Loucy (cell line): ENCODE measurements around the gene PKHD1.

Experiments used
- H2AFZ ChIP-seq: fragments of 200-600 bp; sonication (generic); 2 replicates; pipeline ENCODE4 v1.6.0; 2016; ENCODE audit warnings: antibody characterized with exemption, mild to moderate bottlenecking, low read length, moderate library complexity
- H3F3A ChIP-seq: fragments of 200-600 bp; 2 replicates; pipeline ENCODE4 v1.6.0; 2016; ENCODE audit warnings: antibody characterized with exemption, low read depth, mild to moderate bottlenecking
- H3K27me3 ChIP-seq: fragments of 200-600 bp; sonication (generic); 2 replicates; pipeline ENCODE4 v1.6.1; 2014; ENCODE audit warnings: low read length, mild to moderate bottlenecking; ENCODE audit not compliant: insufficient read depth, poor library complexity, severe bottlenecking
- H3K36me3 ChIP-seq: fragments of 200-600 bp; sonication (generic); 2 replicates; pipeline ENCODE4 v1.6.1; 2016; ENCODE audit warnings: low read length; ENCODE audit not compliant: insufficient read depth
- H3K4me1 ChIP-seq: fragments of 200-600 bp; sonication (generic); 2 replicates; pipeline ENCODE4 v1.5.1; 2014; ENCODE audit warnings: low read length, mild to moderate bottlenecking; ENCODE audit not compliant: insufficient read depth, poor library complexity, severe bottlenecking
- H3K4me2 ChIP-seq: fragments of 200-600 bp; sonication (generic); 2 replicates; pipeline ENCODE4 v1.6.0; 2014; ENCODE audit warnings: antibody characterized with exemption, low read length, low read depth, mild to moderate bottlenecking; ENCODE audit not compliant: poor library complexity, severe bottlenecking
- H3K4me3 ChIP-seq: fragments of 200-600 bp; sonication (generic); 2 replicates; pipeline ENCODE4 v1.5.1; 2014; ENCODE audit warnings: low read length, mild to moderate bottlenecking, mixed read lengths; ENCODE audit not compliant: poor library complexity, severe bottlenecking
- H3K79me2 ChIP-seq: fragments of 200-600 bp; sonication (generic); 2 replicates; pipeline ENCODE4 v1.6.1; 2014; ENCODE audit warnings: low read length; ENCODE audit not compliant: insufficient read depth
- H3K9ac ChIP-seq: fragments of 200-600 bp; sonication (generic); 2 replicates; pipeline ENCODE4 v1.6.0; 2014; ENCODE audit warnings: mild to moderate bottlenecking, low read depth, low read length, moderate library complexity; ENCODE audit not compliant: poor library complexity, severe bottlenecking
- H3K9me2 ChIP-seq: fragments of 200-600 bp; sonication (generic); replicated peaks from 2 replicates; pipeline ENCODE4 v1.6.1; 2016; ENCODE audit warnings: low read depth, low read length, mixed read lengths
- H3K9me3 ChIP-seq: fragments of 200-600 bp; sonication (generic); 2 replicates; pipeline ENCODE4 v1.6.1; 2014; ENCODE audit warnings: mild to moderate bottlenecking, antibody characterized with exemption, low read length, low read depth; ENCODE audit not compliant: insufficient read depth
- H4K20me1 ChIP-seq: fragments of 200-600 bp; sonication (generic); 2 replicates; pipeline ENCODE4 v1.6.0; 2014; ENCODE audit warnings: antibody characterized with exemption, low read length, mild to moderate bottlenecking; ENCODE audit not compliant: insufficient read depth, poor library complexity, severe bottlenecking
- EZH2phosphoT487 ChIP-seq: fragments of 200-600 bp; IDR thresholded peaks from 2 replicates; pipeline ENCODE4 v1.6.1; 2018; ENCODE audit warnings: antibody characterized with exemption, mild to moderate bottlenecking, moderate library complexity, borderline replicate concordance
- TF ChIP-seq, protein P1 (sequence below): fragments of 200-600 bp; sonication (generic); conservative IDR thresholded peaks from 2 replicates; pipeline ENCODE4 v1.5.1; 2014; ENCODE audit warnings: mild to moderate bottlenecking, antibody characterized with exemption, low read length

The PKHD1 gene

DNA sequence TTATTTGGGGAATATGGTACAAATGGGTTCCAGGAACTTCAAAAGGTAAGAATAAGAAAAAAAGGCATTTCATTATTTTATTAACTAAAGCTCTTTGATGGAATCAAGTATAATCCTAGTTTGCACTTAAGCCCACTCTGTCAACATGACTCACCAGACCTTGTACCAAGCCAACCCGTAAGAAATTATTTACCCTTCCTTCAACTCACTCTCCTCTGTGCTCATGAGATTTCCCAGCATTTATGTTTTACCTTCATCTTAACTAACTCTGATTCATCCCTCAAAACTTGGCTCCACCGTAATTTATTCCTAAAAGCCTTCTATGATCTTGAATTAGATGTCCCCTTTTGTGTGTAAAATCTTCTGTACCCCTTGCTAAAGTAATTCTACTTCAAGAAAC, 308.7 kb downstream of the PKHD1 start:
- H3K4me2 ChIP-seq: no peak overlapping the region
- no peak overlapping the region for H2AFZ ChIP-seq
- H3K79me2 ChIP-seq: no peaks in the 10 kb centered on the region
- no peaks in the 10 kb centered on the region for H3K36me3 ChIP-seq
- H3K27me3 ChIP-seq: no peaks in the 10 kb centered on the region
- no peaks in the 10 kb centered on the region for H3K9me2 ChIP-seq
- no peaks in the 10 kb centered on the region for H3K4me1 ChIP-seq
- no peak overlapping the region for H3K9ac ChIP-seq
- no peaks in the 10 kb centered on the region for H3F3A ChIP-seq
- no peaks in the 10 kb centered on the region for H4K20me1 ChIP-seq
- TF ChIP-seq EZH2phosphoT487: no peak
- TF ChIP-seq, protein P1, sequence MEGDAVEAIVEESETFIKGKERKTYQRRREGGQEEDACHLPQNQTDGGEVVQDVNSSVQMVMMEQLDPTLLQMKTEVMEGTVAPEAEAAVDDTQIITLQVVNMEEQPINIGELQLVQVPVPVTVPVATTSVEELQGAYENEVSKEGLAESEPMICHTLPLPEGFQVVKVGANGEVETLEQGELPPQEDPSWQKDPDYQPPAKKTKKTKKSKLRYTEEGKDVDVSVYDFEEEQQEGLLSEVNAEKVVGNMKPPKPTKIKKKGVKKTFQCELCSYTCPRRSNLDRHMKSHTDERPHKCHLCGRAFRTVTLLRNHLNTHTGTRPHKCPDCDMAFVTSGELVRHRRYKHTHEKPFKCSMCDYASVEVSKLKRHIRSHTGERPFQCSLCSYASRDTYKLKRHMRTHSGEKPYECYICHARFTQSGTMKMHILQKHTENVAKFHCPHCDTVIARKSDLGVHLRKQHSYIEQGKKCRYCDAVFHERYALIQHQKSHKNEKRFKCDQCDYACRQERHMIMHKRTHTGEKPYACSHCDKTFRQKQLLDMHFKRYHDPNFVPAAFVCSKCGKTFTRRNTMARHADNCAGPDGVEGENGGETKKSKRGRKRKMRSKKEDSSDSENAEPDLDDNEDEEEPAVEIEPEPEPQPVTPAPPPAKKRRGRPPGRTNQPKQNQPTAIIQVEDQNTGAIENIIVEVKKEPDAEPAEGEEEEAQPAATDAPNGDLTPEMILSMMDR: no peak
- no peaks in the 10 kb centered on the region for H3K9me3 ChIP-seq
- no peak overlapping the region for H3K4me3 ChIP-seq

DNA sequence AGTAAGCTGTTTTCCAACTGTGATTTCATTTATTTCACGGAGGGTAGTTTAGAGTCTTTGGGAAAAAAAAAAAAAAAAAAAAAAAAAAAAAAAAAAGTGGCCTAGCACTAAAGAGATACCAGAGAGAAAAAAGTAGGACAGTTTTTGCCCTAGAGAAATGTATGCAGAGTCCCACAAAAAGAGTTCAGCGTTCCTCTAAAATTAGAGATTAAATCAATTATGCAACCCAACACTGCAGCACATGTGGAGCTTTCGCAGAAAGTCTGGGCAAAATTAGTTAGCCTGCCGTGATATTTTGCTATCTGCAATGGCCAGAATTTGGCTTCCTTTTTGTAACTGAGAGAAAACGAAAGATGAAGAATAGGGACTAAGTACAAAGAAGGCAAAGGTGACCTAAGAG, 309.8 kb downstream of the PKHD1 start:
- no peak overlapping the region for H3K9ac ChIP-seq
- H3K4me2 ChIP-seq: no peak overlapping the region
- H3K36me3 ChIP-seq: no peaks in the 10 kb centered on the region
- H3K79me2 ChIP-seq: no peaks in the 10 kb centered on the region
- TF ChIP-seq, protein P1: no peak
- no peak for TF ChIP-seq EZH2phosphoT487
- H4K20me1 ChIP-seq: no peaks in the 10 kb centered on the region
- H3F3A ChIP-seq: no peaks in the 10 kb centered on the region
- no peaks in the 10 kb centered on the region for H3K9me2 ChIP-seq
- H3K9me3 ChIP-seq: no peaks in the 10 kb centered on the region
- no peak overlapping the region for H2AFZ ChIP-seq
- H3K27me3 ChIP-seq: no peaks in the 10 kb centered on the region
- H3K4me3 ChIP-seq: no peak overlapping the region
- no peaks in the 10 kb centered on the region for H3K4me1 ChIP-seq

DNA sequence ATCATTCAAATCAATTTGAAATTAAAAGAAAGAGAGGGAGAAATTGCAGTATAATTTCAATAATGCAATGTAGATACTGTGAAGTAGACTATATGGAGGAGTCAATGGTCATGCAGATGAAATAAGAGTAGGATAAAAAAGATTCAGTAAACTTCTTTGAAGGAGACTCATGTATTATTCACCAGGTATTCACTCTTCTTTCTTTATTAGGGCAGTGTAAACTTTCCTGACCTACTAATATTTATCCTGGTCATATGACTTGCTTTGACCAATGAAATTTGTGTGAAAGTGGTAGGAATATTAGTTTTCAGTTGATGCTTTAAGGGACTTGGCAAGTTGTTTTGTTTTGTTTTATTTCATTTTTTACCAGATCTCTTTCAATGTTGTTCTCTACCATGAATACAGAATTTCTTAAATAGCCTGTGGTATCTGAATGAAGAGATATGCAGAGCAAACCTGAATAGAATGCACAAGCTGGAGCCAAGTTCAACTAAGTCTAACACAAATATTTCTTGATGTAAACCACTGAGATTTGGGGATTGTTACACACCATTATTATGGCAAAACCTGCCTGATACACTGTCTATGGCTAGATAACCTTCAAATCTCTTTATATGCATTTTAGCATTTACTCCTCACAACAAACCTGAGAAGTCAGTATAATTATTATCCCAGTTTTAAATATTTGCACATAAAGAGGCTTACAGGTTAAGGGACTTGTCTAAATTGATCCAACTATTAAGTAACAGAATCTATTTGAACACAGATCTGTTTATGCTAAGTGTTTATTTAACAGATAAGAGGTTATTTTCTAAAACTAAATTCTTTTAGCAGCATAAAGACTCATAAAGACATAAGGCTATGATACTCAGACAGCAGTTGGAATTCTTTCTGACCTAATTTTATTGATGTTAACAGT, 311.2 kb downstream of the PKHD1 start:
- Histone ChIP-seq H3K4me3 (no peak overlapping the region), H2AFZ (no peak overlapping the region), H3K79me2 (no peaks in the 10 kb centered on the region), H3F3A (no peaks in the 10 kb centered on the region), H3K36me3 (no peaks in the 10 kb centered on the region), H3K4me1 (no peaks in the 10 kb centered on the region), H3K9ac (no peak overlapping the region), H3K4me2 (no peak overlapping the region), H3K9me3 (no peaks in the 10 kb centered on the region), H3K27me3 (no peaks in the 10 kb centered on the region), H4K20me1 (no peaks in the 10 kb centered on the region), H3K9me2 (no peaks in the 10 kb centered on the region)
- TF ChIP-seq, protein P1: no peak
- no peak for TF ChIP-seq EZH2phosphoT487
